Adrenal gland (tissue), 5 donors: Measurements from ENCODE around the gene BBX.

Experiments used
- POLR2A ChIP-seq, 2 donors: fragments of 450-650 bp; IDR thresholded peaks; one replicate each; pipeline ENCODE4 v1.6.1; 2017; ENCODE audit warnings: antibody characterized with exemption in 2 of 2, mild to moderate bottlenecking in 2 of 2, moderate library complexity in 1 of 2
- TF ChIP-seq, protein P1 (sequence below), 6 experiments: fragments of 450-650 bp in 4 of 6; fragments of 200-600 bp in 2 of 6; sonication (generic) in 1 of 6; IDR thresholded peaks; 1 replicate in 5 of 6; 2 replicates in 1 of 6; pipeline versions ENCODE4 v1.5.1 to v1.8.0; 2016 to 2021; ENCODE audit warnings: antibody characterized with exemption in 6 of 6, mild to moderate bottlenecking in 2 of 6, moderate library complexity in 1 of 6
- donor health status: DM: no; HTN: no; CAD: no.

DNA sequence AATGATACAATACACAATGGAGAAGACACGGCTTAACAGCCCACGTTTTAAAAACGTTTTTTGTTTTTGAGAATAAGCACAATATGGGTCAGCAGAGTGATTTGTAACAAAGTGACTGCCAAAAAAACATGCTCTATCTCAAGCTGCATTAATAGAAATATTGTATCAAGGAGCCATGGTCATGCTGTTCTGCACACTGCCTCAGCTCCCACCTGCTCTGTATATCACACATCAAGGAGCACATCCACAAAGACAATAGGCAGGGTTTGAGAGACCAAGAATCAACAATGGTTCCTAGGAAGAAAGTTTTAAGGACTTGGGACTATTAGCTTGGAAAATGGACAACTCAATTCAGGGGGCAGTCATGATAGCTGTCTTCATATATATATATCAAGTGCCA lies 6.3 kb upstream of the BBX start:
- TF ChIP-seq, protein P1, sequence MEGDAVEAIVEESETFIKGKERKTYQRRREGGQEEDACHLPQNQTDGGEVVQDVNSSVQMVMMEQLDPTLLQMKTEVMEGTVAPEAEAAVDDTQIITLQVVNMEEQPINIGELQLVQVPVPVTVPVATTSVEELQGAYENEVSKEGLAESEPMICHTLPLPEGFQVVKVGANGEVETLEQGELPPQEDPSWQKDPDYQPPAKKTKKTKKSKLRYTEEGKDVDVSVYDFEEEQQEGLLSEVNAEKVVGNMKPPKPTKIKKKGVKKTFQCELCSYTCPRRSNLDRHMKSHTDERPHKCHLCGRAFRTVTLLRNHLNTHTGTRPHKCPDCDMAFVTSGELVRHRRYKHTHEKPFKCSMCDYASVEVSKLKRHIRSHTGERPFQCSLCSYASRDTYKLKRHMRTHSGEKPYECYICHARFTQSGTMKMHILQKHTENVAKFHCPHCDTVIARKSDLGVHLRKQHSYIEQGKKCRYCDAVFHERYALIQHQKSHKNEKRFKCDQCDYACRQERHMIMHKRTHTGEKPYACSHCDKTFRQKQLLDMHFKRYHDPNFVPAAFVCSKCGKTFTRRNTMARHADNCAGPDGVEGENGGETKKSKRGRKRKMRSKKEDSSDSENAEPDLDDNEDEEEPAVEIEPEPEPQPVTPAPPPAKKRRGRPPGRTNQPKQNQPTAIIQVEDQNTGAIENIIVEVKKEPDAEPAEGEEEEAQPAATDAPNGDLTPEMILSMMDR (IDR thresholded peaks at IDR 0.05) = no peak
- TF ChIP-seq POLR2A (IDR thresholded peaks at IDR 0.05) = no peak
